Stimulated activated CD4-positive, alpha-beta T cell treated with anti-CD3 and anti-CD28 coated beads, Interleukin-4, amount 100 ng/mL, for 48 hours (primary cell): ENCODE data around the gene PGAM1.
A peak's percentile ranks its signal among the peaks of the same experiment; 100 is the strongest.
"Not testable (repeated sequence)": the region's sequence is repeated elsewhere in the genome, so short reads cannot be mapped to it uniquely, and the experiment has no call there.

Experiments used
- DNase-seq, 2 donors: peaks; one replicate each; pipeline ENCODE4 v3.0.0-alpha.2; 2020; ENCODE audit warnings: low read depth in 2 of 2

PGAM1 gene

DNA sequence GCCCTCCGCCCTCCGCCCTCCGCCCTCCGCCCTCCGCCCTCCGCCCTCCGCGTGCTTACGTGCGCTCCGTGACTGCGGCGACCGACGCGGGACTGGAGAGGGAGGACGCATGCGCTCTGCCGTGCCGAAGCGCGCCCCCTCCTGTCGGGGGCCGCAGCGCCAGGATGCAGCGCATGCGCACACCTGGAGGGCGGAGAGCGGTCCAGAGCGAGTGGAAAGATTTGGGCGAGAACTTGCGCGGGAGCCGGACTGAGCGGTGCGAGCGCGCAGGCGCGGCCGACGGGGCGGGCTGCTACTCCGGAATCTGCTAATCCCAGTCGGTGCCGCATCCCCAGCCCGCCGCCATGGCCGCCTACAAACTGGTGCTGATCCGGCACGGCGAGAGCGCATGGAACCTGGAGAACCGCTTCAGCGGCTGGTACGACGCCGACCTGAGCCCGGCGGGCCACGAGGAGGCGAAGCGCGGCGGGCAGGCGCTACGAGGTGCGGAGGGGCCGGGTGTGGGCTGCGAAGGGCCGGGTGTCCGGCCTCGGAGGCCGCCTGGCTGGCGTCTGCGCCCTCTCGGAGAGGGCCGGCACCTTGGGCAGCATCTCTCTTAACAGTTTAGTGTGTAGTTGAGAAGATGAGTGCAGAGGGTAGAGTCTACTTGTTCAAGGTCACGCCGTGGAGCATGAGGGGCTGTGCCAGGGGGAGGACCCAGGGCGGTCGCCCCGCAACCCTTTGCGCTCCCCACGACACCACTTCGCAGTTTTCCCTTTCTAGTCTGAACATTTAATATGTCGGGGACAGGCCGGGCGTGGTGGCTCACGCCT, at the start of gene PGAM1:
PGAM1 (plus strand) TSS at position 228 of the 812 bp plus-strand sequence; CDS start at position 345, 117 bp downstream.
- DNase-seq, result peak; percentile 91

GRCh38 chr10:97376413-97376812, 49.6 kb upstream of the PGAM1 start:
- DNase-seq, result no peak

DNA sequence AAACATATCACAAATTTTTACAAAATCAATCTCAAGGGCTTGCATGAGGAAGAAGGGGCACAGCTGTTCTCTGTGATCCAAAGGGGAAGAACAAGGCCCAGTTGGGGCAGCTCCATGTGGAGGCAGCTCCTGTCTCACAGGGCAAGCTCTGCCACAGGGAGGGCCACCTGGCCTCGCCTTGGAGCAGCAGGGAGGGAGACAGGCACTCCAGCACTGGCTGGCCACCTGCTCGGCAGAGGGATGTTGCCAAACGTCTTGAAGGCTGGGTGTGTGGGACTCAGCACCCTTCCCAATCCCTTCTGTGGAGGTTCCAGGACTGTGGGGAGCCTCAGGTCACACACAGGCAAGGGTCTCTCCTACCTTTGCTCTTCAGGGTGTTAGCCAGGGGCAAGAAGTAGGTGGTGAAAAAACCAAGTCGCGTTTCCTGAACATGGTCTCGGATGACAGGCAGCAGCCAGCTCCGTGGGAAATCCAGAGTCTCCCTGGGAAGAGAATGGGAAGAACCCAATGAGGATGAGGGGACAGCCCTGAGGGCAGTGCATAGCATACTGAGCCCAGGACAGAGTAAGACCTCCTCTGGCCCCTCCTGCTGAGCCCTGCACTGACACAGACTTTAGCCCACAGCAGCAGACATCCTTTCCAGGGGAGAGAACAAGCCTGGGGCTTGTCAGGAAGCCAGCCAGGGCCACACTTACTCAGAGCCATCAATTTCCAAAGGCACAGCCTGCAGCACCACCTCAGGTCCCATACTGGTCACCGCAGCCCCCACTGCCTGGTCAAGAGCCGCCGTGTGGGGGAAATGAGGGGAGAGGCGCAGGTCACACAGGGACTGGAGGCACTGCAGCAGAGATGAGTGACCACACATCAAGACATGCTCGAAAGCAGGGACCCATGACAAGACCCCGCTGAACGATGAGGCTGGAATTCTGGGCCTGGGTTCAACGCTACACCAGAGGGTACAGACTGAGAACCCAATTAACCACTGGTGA, 46.8 kb upstream of the PGAM1 start:
- no peak for DNase-seq

DNA sequence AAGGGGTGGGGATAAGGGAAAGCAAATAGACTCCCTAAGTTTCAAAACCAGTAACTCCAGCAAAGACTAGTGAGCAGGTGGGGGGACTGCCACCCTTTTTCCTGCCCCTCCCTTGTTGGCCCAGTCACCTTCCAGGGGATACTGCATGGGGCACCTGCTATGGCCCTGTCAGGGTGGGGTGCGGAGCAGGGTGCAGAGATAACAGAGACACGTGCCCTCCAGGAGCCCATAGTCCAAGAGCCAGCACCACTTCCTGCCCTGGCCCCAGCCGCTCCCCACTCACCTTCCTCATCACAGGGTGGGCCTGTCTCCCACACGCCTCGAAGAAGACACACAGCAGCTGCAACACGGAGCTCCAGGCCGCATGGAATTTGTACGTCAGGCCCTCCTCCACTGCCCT, 45.5 kb upstream of the PGAM1 start:
- no peak for DNase-seq

- DNase-seq, result no peak
Observed at GRCh38 chr10:97381626-97382025, 44.4 kb upstream of the PGAM1 start.

DNA sequence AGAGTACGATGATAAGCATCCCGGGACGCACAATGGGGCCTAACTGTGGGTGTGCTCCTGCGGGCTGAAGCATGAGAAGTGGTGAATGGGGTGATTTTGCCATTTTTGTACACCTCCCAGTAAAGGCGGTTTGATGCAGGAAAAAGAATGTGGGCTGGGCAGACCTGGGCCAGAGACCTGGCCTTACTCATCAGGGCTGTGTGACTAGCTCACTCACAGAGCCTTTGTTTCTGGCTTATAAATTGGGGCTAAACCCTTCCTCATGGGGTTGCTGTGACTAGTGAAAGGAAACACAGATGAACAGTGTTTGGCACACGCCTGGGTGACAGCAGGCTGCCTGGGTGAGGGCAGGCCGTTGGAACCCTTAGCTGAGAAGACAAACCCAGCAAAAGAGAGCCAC, 42.8 kb upstream of the PGAM1 start:
- DNase-seq, result no peak

DNA sequence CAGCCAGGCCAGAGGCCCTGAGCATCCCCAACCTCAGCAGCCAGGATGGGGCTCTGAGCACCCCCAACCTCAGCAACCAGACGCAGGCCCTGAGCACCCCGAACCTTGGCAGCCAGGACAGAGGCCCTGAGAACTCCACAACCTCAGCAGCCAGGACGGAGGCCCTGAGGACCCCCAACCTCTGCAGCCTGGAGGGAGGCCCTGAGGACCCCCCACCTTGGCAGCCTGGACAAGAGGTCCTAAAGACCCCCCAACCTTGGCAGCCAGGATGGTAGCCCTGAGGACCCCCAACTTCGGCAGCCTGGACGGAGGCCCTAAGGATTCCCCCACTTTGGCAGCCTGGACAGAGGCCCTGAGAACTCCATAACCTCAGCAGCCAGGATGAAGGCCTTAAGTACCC, 41.8 kb upstream of the PGAM1 start:
- DNase-seq, result no peak

- DNase-seq, result no peak
Observed at GRCh38 chr10:97384641-97385040, 41.4 kb upstream of the PGAM1 start.

- no peak for DNase-seq
Observed at GRCh38 chr10:97385565-97385964, 40.4 kb upstream of the PGAM1 start.

GRCh38 chr10:97388152-97388551, 37.8 kb upstream of the PGAM1 start:
- no peak for DNase-seq

GRCh38 chr10:97390091-97390490, 35.9 kb upstream of the PGAM1 start:
- no peak for DNase-seq

DNA sequence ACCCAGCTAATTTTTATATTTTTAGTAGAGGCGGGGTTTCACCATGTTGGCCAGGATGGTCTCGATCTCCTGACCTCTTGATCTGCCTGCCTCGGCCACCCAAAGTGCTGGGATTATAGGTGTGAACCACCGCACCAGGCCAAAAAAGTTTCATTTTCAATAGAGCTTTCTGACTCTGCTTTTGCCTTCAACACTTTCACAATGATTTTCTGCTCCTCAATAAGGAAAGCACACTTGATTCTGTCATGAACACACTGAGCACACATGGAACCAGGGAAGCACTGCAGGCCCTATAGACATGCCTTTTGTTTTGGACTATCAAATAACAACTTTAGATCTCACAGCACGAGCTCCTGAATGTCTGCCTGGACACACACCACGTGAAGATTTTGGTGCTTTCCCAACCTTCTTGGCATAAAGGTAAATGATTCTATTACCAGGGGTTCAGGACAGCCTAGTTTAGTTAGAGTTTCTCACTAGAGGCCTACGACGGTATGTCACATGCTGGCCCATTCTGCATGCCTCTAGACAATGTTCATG, 32.9 kb upstream of the PGAM1 start:
- no peak for DNase-seq

DNA sequence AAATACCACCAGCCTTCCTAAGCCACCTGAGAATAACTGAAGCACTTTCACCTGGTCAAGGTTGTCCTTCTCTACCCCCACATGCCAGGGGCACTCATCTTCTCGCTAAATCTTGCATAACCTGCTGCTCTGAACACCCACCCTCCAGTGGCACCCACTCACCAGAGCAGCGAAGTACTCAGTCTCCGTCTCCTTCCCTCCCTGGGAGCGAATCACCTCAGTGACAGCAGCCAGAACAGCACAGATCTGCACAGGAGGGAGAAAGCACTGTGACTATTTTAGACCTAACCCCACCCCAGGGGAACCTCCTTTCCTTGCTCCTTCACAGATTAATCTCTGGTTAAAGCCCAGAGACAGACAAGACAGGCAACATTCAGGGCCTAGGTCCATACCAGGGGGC, 29.9 kb upstream of the PGAM1 start:
- no peak for DNase-seq

GRCh38 chr10:97399843-97400545, 26.0 kb upstream of the PGAM1 start:
- DNase-seq, result no peak

GRCh38 chr10:97400665-97401454, 25.1 kb upstream of the PGAM1 start, which contains the start of gene RRP12:
Gene RRP12 (minus strand): TSS chr10:97401340. CDS start chr10:97401231, 109 bp downstream.
- peak; percentile 56 to 81 for DNase-seq

DNA sequence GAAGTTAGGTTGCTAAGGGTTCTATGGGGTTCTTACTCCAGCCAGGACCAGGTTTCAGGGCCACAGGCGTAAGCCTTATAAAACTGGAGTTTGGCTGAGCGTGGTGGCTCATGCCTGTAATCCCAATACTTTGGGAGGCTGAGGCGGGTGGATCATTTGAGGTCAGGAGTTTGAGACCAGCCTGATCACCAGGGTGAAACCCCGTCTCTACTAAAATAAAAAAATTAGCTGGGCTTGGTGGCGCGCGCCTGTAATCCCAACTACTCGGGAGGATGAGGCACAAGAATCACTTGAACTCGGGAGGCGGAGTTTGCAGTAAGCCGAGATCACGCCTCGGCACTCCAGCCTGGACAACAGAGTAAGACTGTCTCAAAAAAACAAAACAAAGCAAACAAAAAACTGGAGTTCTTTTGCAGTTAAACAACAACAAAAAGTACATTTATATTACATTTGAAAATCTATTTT, 24.5 kb upstream of the PGAM1 start:
- no peak for DNase-seq

GRCh38 chr10:97404044-97404443, 21.9 kb upstream of the PGAM1 start:
- DNase-seq, result no peak

- no peak for DNase-seq
Observed at GRCh38 chr10:97406064-97406463, 19.9 kb upstream of the PGAM1 start.

DNA sequence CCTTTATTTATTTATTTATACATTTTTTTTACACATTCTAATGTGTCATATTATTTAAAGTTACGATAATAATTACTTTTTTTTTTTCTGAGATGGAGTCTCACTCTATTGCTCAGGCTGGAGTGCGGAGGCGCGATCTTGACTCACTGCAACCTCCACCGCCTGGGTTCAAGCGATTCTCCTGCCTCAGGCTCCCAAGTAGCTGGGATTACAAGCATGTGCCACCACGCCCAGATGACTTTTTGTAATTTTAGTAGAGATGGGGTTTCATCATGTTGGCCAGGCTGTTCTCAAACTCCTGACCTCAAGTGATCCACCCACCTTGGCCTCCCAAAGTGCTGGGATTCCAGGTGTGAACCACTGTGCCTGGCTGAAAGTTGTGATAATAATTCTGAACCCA, 19.5 kb upstream of the PGAM1 start:
- DNase-seq, result not testable (repeated sequence)

DNA sequence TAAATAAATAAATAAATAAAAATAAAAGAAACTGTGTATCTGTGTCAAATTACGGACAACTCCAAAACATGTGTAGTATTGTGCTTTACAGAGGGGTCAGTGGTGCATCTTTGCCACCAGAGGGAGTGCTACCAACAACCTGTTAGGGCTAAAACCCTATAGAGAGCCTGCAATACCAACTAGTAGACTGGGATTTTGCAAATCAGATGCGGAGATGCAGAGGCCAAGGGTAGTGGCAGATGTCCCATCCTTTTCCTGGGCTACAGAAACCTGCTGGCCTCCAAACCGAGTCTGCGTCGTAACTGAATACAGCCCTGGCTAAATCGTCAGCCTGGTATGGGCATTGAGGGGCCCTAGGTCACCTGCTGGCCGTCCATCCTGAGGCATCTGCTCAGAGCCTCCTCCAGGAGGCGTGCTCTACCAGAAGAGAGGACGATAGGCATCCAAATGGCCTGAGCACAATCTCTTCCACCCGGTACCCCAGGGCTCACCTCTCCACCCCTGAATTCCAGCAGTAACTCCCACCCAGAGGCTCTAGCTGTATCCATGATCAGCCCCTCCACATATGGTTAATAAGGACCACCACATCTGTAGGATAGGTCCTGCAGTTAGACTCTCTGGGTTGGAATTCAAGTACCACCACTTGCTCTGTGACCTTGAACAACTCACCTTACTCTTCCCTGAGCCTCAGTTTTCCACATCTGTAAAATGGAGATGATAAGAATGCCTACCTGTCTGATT, 18.6 kb upstream of the PGAM1 start:
- peak in 1 of 2 donors; percentile 57 for DNase-seq
